ENCODE data around the gene KRT74. TPM values are rescaled to one million over a fixed set of nuclear protein-coding genes. Genes with fewer than 3 reads are reported as not detected.

KRT74 gene
- total and polyA plus RNA-seq, 12 donors, result 0.62 TPM; not detected in 11

GRCh38 chr12:52543985-52544883 lies 29.4 kb downstream of the KRT74 start:
- Histone ChIP-seq H3K27me3 (peaks cover 0 to 9% (median 0%) of the 10 kb centered on the region in 7 donors), H3K27ac (no peak overlapping the region), H3K4me3 (no peak overlapping the region), H3K4me1 (peaks cover 0 to 4% (median 0%) of the 10 kb centered on the region in 9 donors), H3K9me3 (no peaks in the 10 kb centered on the region), H3K36me3 (no peaks in the 10 kb centered on the region)
- TF ChIP-seq CTCF (IDR thresholded peaks at IDR 0.05), result peak in 1 of 9 donors; percentile 10
- intact Hi-C loops (cut with DNase I), result no loop called here
- ATAC-seq (peak in 7 of 8 donors; percentile 6 to 76 (median 60)), DNase-seq (peak; percentile 11 to 47)
- 53 to 73% methylated on average over 17 of the region's 17 CpGs for WGBS, 2 donors

GRCh38 chr12:52542785-52543318 lies 30.8 kb downstream of the KRT74 start:
- H3K9me3 ChIP-seq, result no peaks in the 10 kb centered on the region
- H3K36me3 ChIP-seq, result no peaks in the 10 kb centered on the region
- DNase-seq, result no peak
- WGBS, 2 donors, result 56 to 58% methylated on average over 7 of the region's 7 CpGs
- intact Hi-C loops (cut with DNase I), result no loop called here
- no peak for TF ChIP-seq CTCF (IDR thresholded peaks at IDR 0.05)
- no peak for ATAC-seq
- no peak overlapping the region for H3K27ac ChIP-seq
- H3K4me3 ChIP-seq, result no peak overlapping the region
- H3K27me3 ChIP-seq, result peaks cover 0 to 9% (median 0%) of the 10 kb centered on the region in 7 donors
- peaks cover 0 to 4% (median 0%) of the 10 kb centered on the region in 9 donors for H3K4me1 ChIP-seq

DNA sequence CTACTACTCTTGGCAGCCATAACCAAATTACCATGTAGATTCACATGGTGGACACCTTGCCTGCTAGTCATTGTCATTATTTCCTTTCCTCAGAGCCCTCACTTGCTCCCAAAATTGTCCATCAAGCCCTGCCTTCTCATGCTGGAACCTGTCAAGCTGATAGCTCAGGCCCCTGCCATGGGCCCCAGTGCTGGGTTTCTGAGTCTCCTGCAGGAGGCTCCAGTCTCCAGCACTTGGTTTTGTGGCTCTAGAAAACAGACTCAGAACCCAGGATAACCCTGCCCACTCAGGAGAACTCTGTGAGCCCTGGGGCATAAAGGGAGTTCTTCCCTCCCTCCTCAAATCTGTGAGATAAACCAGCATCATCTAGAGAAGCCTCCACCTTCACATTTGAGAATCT lies 31.5 kb downstream of the KRT74 start:
- Histone ChIP-seq H3K27me3 (peaks cover 0 to 12% (median 0%) of the 10 kb centered on the region in 7 donors), H3K9me3 (no peaks in the 10 kb centered on the region), H3K4me3 (no peak overlapping the region), H3K36me3 (no peaks in the 10 kb centered on the region), H3K27ac (no peak overlapping the region), H3K4me1 (peaks cover 0 to 4% (median 0%) of the 10 kb centered on the region in 9 donors)
- no peak for ATAC-seq
- no peak for DNase-seq
- intact Hi-C loops (cut with DNase I), result no loop called here
- no peak for TF ChIP-seq CTCF (IDR thresholded peaks at IDR 0.05)

DNA sequence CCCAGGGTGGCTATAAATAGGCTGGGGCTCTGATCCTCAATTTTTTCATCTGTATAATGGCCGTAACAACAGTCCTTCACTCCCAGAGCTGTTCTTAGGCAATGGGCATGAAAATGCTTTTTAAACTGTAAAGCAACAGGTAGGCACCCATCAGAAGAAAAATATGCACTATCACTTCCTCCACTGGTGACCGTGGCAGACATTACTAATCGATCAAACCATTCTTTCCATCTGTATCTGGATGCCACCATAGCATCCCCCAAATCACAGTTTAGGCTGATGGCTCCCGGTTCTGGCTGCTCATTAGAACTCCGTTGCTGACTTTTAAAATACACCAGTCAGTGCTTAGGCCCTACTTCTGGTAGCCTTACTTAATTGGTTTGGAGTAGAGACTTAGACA lies 31.9 kb downstream of the KRT74 start:
- 93 to 94% methylated on average over 5 of the region's 5 CpGs for WGBS, 2 donors
- TF ChIP-seq CTCF (IDR thresholded peaks at IDR 0.05), result no peak
- Histone ChIP-seq H3K27me3 (peaks cover 0 to 13% (median 0%) of the 10 kb centered on the region in 7 donors), H3K4me1 (peaks cover 0 to 4% (median 0%) of the 10 kb centered on the region in 9 donors), H3K36me3 (no peaks in the 10 kb centered on the region), H3K9me3 (no peaks in the 10 kb centered on the region), H3K4me3 (no peak overlapping the region), H3K27ac (no peak overlapping the region)
- ATAC-seq (no peak), DNase-seq (no peak)
- intact Hi-C loops (cut with DNase I), result no loop called here

Data from heart right ventricle (tissue), 16 donors.